ENCODE data around the gene KIN.

KIN gene

DNA sequence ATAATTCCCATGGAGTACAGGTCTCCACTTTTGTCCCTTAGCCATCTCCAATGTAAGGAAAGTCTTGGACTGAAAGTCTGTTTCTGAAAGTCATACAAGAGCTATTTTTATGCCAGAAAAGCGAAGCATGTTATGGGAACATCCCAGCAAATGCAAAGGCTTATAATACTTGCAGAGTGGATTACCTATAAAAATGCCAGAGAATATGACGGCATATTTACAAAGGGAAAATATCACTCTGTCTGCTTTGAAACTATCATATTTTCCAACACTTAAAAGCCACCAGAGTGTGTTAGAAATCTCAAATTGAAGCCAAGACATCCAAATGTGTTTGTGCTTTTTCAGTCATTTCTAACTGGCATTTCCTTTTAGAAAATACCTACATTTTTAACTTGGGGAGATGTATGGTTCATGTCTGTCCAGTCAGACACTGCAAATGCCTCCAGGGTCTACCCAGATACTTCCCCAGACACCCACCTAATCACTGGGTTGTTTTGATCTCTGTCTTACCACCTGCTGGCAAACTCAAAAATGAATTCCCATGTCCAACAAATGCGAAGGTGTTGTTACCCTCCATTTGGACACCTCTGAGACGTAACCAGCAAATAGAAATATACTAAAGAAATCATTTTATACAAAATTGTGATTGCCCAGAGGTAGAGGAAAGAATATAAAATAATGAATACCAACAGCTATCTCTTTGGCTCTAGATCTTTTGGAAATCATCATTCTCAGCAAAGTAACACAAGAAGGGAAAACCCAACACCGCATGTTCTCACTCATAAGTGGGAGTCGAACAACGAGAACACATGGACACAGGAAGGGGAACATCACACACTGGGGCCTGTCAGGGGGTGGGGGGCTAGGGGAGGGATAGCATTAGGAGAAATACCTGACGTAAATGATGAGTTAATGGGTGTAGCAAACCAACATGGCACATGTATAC is 83.4 kb downstream of the KIN start:
- H3K27ac ChIP-seq: no peak overlapping the region
- H3K27me3 ChIP-seq (replicated peaks): no peaks in the 10 kb centered on the region
- DNase-seq: no peak
- TF ChIP-seq, protein P1, sequence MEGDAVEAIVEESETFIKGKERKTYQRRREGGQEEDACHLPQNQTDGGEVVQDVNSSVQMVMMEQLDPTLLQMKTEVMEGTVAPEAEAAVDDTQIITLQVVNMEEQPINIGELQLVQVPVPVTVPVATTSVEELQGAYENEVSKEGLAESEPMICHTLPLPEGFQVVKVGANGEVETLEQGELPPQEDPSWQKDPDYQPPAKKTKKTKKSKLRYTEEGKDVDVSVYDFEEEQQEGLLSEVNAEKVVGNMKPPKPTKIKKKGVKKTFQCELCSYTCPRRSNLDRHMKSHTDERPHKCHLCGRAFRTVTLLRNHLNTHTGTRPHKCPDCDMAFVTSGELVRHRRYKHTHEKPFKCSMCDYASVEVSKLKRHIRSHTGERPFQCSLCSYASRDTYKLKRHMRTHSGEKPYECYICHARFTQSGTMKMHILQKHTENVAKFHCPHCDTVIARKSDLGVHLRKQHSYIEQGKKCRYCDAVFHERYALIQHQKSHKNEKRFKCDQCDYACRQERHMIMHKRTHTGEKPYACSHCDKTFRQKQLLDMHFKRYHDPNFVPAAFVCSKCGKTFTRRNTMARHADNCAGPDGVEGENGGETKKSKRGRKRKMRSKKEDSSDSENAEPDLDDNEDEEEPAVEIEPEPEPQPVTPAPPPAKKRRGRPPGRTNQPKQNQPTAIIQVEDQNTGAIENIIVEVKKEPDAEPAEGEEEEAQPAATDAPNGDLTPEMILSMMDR (IDR thresholded peaks at IDR 0.05; ENCODE audit: low read depth, low read length, missing control alignments): no peak
- H3K4me3 ChIP-seq (ENCODE audit: low read depth, low read length): no peak overlapping the region
- in situ Hi-C loops (cut with HindIII; ENCODE audit: low pct_ligation_motif_present, low sequenced_read_pairs): no loop called here
- no peaks in the 10 kb centered on the region for H3K36me3 ChIP-seq (replicated peaks)

DNA sequence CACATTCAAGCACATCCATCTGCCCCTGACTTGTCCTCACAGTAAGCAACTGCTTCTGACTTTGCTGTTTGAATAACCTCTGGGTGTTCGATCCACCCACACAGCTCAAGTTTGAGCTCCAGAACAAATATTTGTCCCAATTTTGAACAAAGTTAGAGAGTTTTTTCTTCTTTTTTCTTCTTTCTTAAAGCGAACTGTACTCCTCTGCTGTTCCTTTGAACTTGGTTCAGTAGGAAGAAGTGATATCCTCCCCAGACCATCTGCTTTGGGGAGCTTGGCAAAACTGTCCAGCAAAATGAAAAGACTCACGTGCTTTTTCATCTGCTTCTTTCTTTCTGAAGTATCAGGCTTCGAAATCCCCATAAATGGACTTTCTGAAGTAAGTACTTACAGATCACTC is 84.7 kb downstream of the KIN start, which contains the start of gene ITIH2:
Gene ITIH2 (plus strand): TSS at position 177 of the 400 bp plus-strand sequence. CDS start 119 bp downstream, at position 296.
- H3K27me3 ChIP-seq (replicated peaks): no peaks in the 10 kb centered on the region
- TF ChIP-seq, protein P1 (IDR thresholded peaks at IDR 0.05; ENCODE audit: low read depth, low read length, missing control alignments): no peak
- DNase-seq: no peak
- in situ Hi-C loops (cut with HindIII; ENCODE audit: low pct_ligation_motif_present, low sequenced_read_pairs): no loop called here
- H3K36me3 ChIP-seq (replicated peaks): no peaks in the 10 kb centered on the region
- no peak within 1 kb of the TSS for H3K4me3 ChIP-seq (ENCODE audit: low read depth, low read length)
- H3K27ac ChIP-seq: no peak within 1 kb of the TSS

DNA sequence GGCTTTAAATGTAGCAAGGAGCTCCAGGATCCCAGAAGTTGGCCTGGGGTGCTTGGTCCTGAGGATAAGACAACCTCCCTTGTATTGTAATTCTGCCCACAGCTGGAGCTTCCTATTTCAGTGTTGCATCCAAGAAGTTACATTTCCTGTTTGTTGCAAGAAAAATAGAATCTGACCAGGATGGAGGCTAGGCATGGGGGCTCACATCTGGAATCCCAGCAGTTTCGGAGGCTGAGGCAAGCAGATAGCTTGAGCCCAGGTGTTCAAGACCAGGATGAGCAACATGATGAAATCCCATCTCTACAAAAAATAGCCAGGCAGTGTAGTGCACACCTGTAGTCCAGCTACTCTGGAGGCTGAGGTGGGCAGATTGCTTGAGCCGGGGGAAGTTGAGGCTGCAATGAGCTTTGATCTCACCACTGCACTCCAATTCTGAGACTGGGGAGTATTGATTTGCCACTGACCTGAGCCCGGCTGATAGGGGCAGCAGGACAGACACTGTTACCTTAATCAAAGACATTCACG is 85.4 kb downstream of the KIN start:
- Histone ChIP-seq H3K27me3 (replicated peaks) (no peaks in the 10 kb centered on the region), H3K4me3 (ENCODE audit: low read depth, low read length) (no peak overlapping the region), H3K27ac (no peak overlapping the region), H3K36me3 (replicated peaks) (no peaks in the 10 kb centered on the region)
- DNase-seq: no peak
- TF ChIP-seq, protein P1 (IDR thresholded peaks at IDR 0.05; ENCODE audit: low read depth, low read length, missing control alignments): no peak
- in situ Hi-C loops (cut with HindIII; ENCODE audit: low pct_ligation_motif_present, low sequenced_read_pairs): no loop called here

DNA sequence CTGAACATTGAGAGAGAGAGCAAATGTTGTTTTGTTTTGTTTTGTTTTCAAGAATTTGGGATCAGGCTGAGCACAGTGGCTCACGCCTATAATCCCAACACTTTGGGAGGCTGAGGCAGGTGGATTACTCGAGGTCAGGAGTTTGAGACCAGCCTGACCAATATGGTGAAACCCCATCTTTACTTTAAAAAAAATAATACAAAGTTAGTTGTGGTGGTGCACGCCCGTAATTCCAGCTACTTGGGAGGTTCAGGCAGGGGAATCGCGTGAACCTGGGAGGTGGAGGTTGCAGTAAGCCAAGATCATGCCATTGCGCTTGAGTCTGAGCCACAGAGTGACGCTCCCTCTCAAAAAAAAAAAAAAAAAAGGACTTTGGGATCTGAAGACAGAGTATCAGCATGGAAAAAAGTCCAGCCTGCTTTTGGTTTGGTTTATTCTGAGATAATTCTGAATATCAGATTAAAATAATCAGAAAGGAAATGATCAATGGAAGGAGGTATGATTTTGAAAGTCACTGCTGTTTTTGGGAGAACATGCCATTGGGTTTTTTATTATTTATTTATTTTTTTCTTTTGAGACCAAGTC is 86.5 kb downstream of the KIN start:
- no peak overlapping the region for H3K27ac ChIP-seq
- H3K4me3 ChIP-seq (ENCODE audit: low read depth, low read length): no peak overlapping the region
- H3K27me3 ChIP-seq (replicated peaks): no peaks in the 10 kb centered on the region
- TF ChIP-seq, protein P1 (IDR thresholded peaks at IDR 0.05; ENCODE audit: low read depth, low read length, missing control alignments): no peak
- H3K36me3 ChIP-seq (replicated peaks): no peaks in the 10 kb centered on the region
- in situ Hi-C loops (cut with HindIII; ENCODE audit: low pct_ligation_motif_present, low sequenced_read_pairs): no loop called here
- no peak for DNase-seq

Measured in brain microvascular endothelial cell (primary cell).